OCI-LY7 (cell line): ENCODE results near the gene ADSS1. TPM values are rescaled to one million over a fixed set of nuclear protein-coding genes. Genes with fewer than 3 reads are reported as not detected.

Source experiments
- BruUV-seq: library from RNA; stranded (reverse); fragments of 400-500 nt; replicated peaks from 2 replicates; lab custom pipeline; 2021; lab: Mats Ljungman, UMichigan
- CTCF ChIA-PET: fragments of 300-600 bp; sonication (Branson Sonifier 250); formaldehyde crosslinking; loops from one replicate; lab custom pipeline; 2022; ENCODE audit warnings: antibody characterized with exemption; ENCODE audit not compliant: unreplicated experiment; lab: Charles Lee
- POLR2A ChIA-PET: fragments of 300-600 bp; sonication (Branson Sonifier 250); formaldehyde crosslinking; loops from one replicate; lab custom pipeline; 2022; ENCODE audit warnings: antibody characterized with exemption; lab: Charles Lee
- DNase-seq: peaks from one replicate; pipeline ENCODE4 v3.0.0-alpha.2; 2015; ENCODE audit warnings: low spot score
- H2AFZ ChIP-seq: fragments of 200-600 bp; sonication (generic), shearing (Covaris generic); 2 replicates; pipeline ENCODE4 v1.6.1; 2014; ENCODE audit warnings: mild to moderate bottlenecking, antibody characterized with exemption, low read length, moderate library complexity
- H3K27ac ChIP-seq: fragments of 200-600 bp; sonication (generic); 2 replicates; pipeline ENCODE4 v1.5.1; 2014; ENCODE audit warnings: mixed run types, low read depth, mild to moderate bottlenecking, moderate library complexity, low read length, inconsistent platforms; ENCODE audit not compliant: poor library complexity, severe bottlenecking
- H3K36me3 ChIP-seq: fragments of 200-600 bp; sonication (generic); 2 replicates; pipeline ENCODE4 v1.6.1; 2014; ENCODE audit warnings: mild to moderate bottlenecking, antibody characterized with exemption, low read length, moderate library complexity, mixed read lengths; ENCODE audit not compliant: insufficient read depth
- H3K4me1 ChIP-seq: fragments of 200-600 bp; sonication (generic); 2 replicates; pipeline ENCODE4 v1.5.1; 2014; ENCODE audit warnings: mild to moderate bottlenecking, low read length; ENCODE audit not compliant: insufficient read depth, poor library complexity, severe bottlenecking
- H3K4me2 ChIP-seq: fragments of 200-600 bp; sonication (generic); 2 replicates; pipeline ENCODE4 v1.6.1; 2014; ENCODE audit warnings: mild to moderate bottlenecking, low read length
- H3K4me3 ChIP-seq: fragments of 200-600 bp; sonication (generic); 2 replicates; pipeline ENCODE4 v1.5.1; 2014; ENCODE audit warnings: mild to moderate bottlenecking, low read depth, low read length; ENCODE audit not compliant: poor library complexity, severe bottlenecking
- H3K79me2 ChIP-seq: fragments of 200-600 bp; sonication (generic); 2 replicates; pipeline ENCODE4 v1.6.1; 2016; ENCODE audit warnings: low read depth, mild to moderate bottlenecking, low read length, moderate library complexity, mixed read lengths; ENCODE audit not compliant: insufficient read depth
- H3K9me2 ChIP-seq: fragments of 200-600 bp; sonication (generic); 2 replicates; pipeline ENCODE4 v1.6.1; 2016; ENCODE audit warnings: mild to moderate bottlenecking, low read length, mixed read lengths; ENCODE audit not compliant: insufficient read depth
- H3K9me3 ChIP-seq: fragments of 200-600 bp; sonication (generic); 2 replicates; pipeline ENCODE4 v1.6.1; 2014; ENCODE audit warnings: mild to moderate bottlenecking, mixed run types, low read length, mixed read lengths
- H4K20me1 ChIP-seq: fragments of 200-600 bp; sonication (generic); 2 replicates; pipeline ENCODE4 v1.6.1; 2014; ENCODE audit warnings: mild to moderate bottlenecking, antibody characterized with exemption, low read length, moderate library complexity, mixed read lengths; ENCODE audit not compliant: insufficient read depth
- CTCF ChIP-seq: fragments of 200-600 bp; sonication (generic); conservative IDR thresholded peaks from 2 replicates; pipeline ENCODE4 v1.5.1; 2014; ENCODE audit warnings: mild to moderate bottlenecking, antibody characterized with exemption, low read length, moderate library complexity, mixed read lengths
- EZH2phosphoT487 ChIP-seq: fragments of 200-600 bp; sonication (generic); IDR thresholded peaks from 2 replicates; pipeline ENCODE4 v1.6.1; 2018; ENCODE audit warnings: low read depth, borderline replicate concordance, mild to moderate bottlenecking, mixed run types, antibody characterized with exemption, low read length, moderate library complexity, mixed read lengths
- intact Hi-C: fragments of 100-400 bp; cut with micrococcal nuclease; formaldehyde crosslinking; loops from one replicate; pipeline ENCODE4 v1.10.0; 2022; ENCODE audit not compliant: unreplicated experiment
- total RNA-seq, 2 experiments: library from RNA; depleted of rRNA in 1 of 2; stranded (reverse); fragments of >200 nt in 1 of 2; shearing (Covaris generic) in 1 of 2; gene quantifications; 2 replicates each; pipeline ENCODE4 v1.2.3, GENCODE V29; 2014 to 2022

Gene ADSS1
- total RNA-seq, 2 experiments from 2014 or later: 2.8 TPM; not detected in 1

- H3K36me3 ChIP-seq: peaks cover 14% of the 10 kb centered on the region; the same call in 1 of the 2 replicates
- CTCF ChIA-PET: no interaction called here
- H3K4me1 ChIP-seq: peaks cover 5% of the 10 kb centered on the region
- H2AFZ ChIP-seq: no peak overlapping the region
- no peaks in the 10 kb centered on the region for H3K79me2 ChIP-seq
- H3K27ac ChIP-seq: no peak overlapping the region
- no peak overlapping the region for H3K4me3 ChIP-seq
- intact Hi-C loops: no loop called here
- TF ChIP-seq CTCF (no peak), EZH2phosphoT487 (no peak)
- H3K4me2 ChIP-seq: no peak overlapping the region
- H4K20me1 ChIP-seq: no peaks in the 10 kb centered on the region
- no peaks in the 10 kb centered on the region for H3K9me3 ChIP-seq
- POLR2A ChIA-PET: no interaction called here
- BruUV-seq: no TSS peak
- no peak for DNase-seq
- H3K9me2 ChIP-seq: no peaks in the 10 kb centered on the region
Observed at GRCh38 chr14:104714681-104715080, 9.3 kb upstream of the ADSS1 start.

GRCh38 chr14:104715416-104715815, 8.6 kb upstream of the ADSS1 start:
- POLR2A ChIA-PET: no interaction called here
- no peak overlapping the region for H3K4me2 ChIP-seq
- no peaks in the 10 kb centered on the region for H3K79me2 ChIP-seq
- H3K9me3 ChIP-seq: no peaks in the 10 kb centered on the region
- intact Hi-C loops: no loop called here
- peaks cover 5% of the 10 kb centered on the region for H3K4me1 ChIP-seq
- H3K4me3 ChIP-seq: no peak overlapping the region
- no peaks in the 10 kb centered on the region for H4K20me1 ChIP-seq
- DNase-seq: no peak
- CTCF ChIA-PET: no interaction called here
- peaks cover 14% of the 10 kb centered on the region; the same call in 1 of the 2 replicates for H3K36me3 ChIP-seq
- H3K27ac ChIP-seq: no peak overlapping the region
- no TSS peak for BruUV-seq
- H2AFZ ChIP-seq: no peak overlapping the region
- TF ChIP-seq CTCF (no peak), EZH2phosphoT487 (no peak)
- no peaks in the 10 kb centered on the region for H3K9me2 ChIP-seq

GRCh38 chr14:104715871-104716270, 8.2 kb upstream of the ADSS1 start:
- no peak overlapping the region for H3K27ac ChIP-seq
- no peak overlapping the region for H3K4me2 ChIP-seq
- ChIA-PET POLR2A (no interaction called here), CTCF (no interaction called here)
- no peaks in the 10 kb centered on the region for H3K9me3 ChIP-seq
- BruUV-seq: no TSS peak
- peaks cover 5% of the 10 kb centered on the region for H3K4me1 ChIP-seq
- no peak overlapping the region for H3K4me3 ChIP-seq
- H3K36me3 ChIP-seq: peaks cover 14% of the 10 kb centered on the region; the same call in 1 of the 2 replicates
- DNase-seq: no peak
- no peaks in the 10 kb centered on the region for H4K20me1 ChIP-seq
- H2AFZ ChIP-seq: no peak overlapping the region
- intact Hi-C loops: no loop called here
- H3K79me2 ChIP-seq: no peaks in the 10 kb centered on the region
- no peaks in the 10 kb centered on the region for H3K9me2 ChIP-seq
- TF ChIP-seq EZH2phosphoT487: no peak
- no peak for TF ChIP-seq CTCF
